GM23248 (cell line): ENCODE results near the gene MSX2. TPM values are rescaled to one million over a fixed set of nuclear protein-coding genes. Genes with fewer than 3 reads are reported as not detected.
A peak's percentile ranks its signal among the peaks of the same experiment; 100 is the strongest.

Source experiments
- DNase-seq: peaks from one replicate; pipeline ENCODE4 v3.0.0-alpha.2; 2015
- H2AFZ ChIP-seq: fragments of 200-600 bp; sonication (generic); 2 replicates; pipeline ENCODE4 v1.6.1; 2016; ENCODE audit warnings: antibody characterized with exemption
- H3F3A ChIP-seq: fragments of 200-600 bp; sonication (generic); 2 replicates; pipeline ENCODE4 v1.6.1; 2016; ENCODE audit warnings: mild to moderate bottlenecking, antibody characterized with exemption, mixed run types; ENCODE audit not compliant: insufficient read depth
- H3K27ac ChIP-seq: fragments of 200-600 bp; sonication (generic); 2 replicates; pipeline ENCODE4 v1.5.1; 2016; ENCODE audit warnings: mild to moderate bottlenecking
- H3K27me3 ChIP-seq: fragments of 200-600 bp; sonication (generic); replicated peaks from 2 replicates; pipeline ENCODE4 v1.6.1; 2016; ENCODE audit warnings: mild to moderate bottlenecking; ENCODE audit not compliant: insufficient read depth
- H3K36me3 ChIP-seq: fragments of 200-600 bp; sonication (generic); 2 replicates; pipeline ENCODE4 v1.6.1; 2016; ENCODE audit warnings: low read depth, mild to moderate bottlenecking
- H3K4me1 ChIP-seq: fragments of 200-600 bp; sonication (generic); 2 replicates; pipeline ENCODE4 v1.6.1; 2016; ENCODE audit warnings: mild to moderate bottlenecking; ENCODE audit not compliant: insufficient read depth
- H3K4me2 ChIP-seq: fragments of 200-600 bp; sonication (generic); one replicate; pipeline ENCODE4 v1.6.1; 2016; ENCODE audit warnings: mild to moderate bottlenecking; ENCODE audit not compliant: unreplicated experiment
- H3K4me3 ChIP-seq: fragments of 200-600 bp; sonication (generic); 2 replicates; pipeline ENCODE4 v1.5.1; 2016; ENCODE audit warnings: mild to moderate bottlenecking
- H3K79me2 ChIP-seq: fragments of 200-600 bp; sonication (generic); 2 replicates; pipeline ENCODE4 v1.6.1; 2016; ENCODE audit warnings: mild to moderate bottlenecking; ENCODE audit not compliant: insufficient read depth
- H3K9ac ChIP-seq: fragments of 200-600 bp; sonication (generic); 2 replicates; pipeline ENCODE4 v1.6.1; 2016; ENCODE audit warnings: mild to moderate bottlenecking
- H3K9me2 ChIP-seq: fragments of 200-600 bp; sonication (generic); 2 replicates; pipeline ENCODE4 v1.6.1; 2016; ENCODE audit warnings: mixed run types, mild to moderate bottlenecking, moderate library complexity; ENCODE audit not compliant: insufficient read depth
- H3K9me3 ChIP-seq: fragments of 200-600 bp; sonication (generic); one replicate; pipeline ENCODE4 v1.6.1; 2017; ENCODE audit warnings: low read depth
- H4K20me1 ChIP-seq: fragments of 200-600 bp; sonication (generic); 2 replicates; pipeline ENCODE4 v1.6.0; 2016; ENCODE audit not compliant: insufficient read depth
- EZH2 ChIP-seq: fragments of 200-600 bp; sonication (generic); IDR thresholded peaks from 2 replicates; pipeline ENCODE4 v1.6.1; 2018; ENCODE audit warnings: antibody characterized with exemption, mild to moderate bottlenecking; ENCODE audit not compliant: insufficient read depth, poor library complexity, severe bottlenecking
- EZH2phosphoT487 ChIP-seq: fragments of 200-600 bp; sonication (generic); IDR thresholded peaks from 2 replicates; pipeline ENCODE4 v1.6.1; 2018; ENCODE audit warnings: antibody characterized with exemption, moderate library complexity, mild to moderate bottlenecking, low read depth; ENCODE audit not compliant: insufficient read depth
- WGBS, 2 experiments: methylation state at CpG; one replicate each; pipeline ENCODE4 v1.1.6; 2015 to 2017; ENCODE audit warnings: low lambda C conversion rate in 2 of 2, low coverage in 1 of 2; ENCODE audit errors: missing lambda C conversion rate in 2 of 2; 5-methylcytosine and 5-hydroxymethylcytosine counted together
- in situ Hi-C: fragments of 300-500 bp; cut with MboI; formaldehyde crosslinking; loops from 2 replicates; pipeline ENCODE4 v1.15.0; 2020
- polyA plus RNA-seq: library from polyadenylated mRNA; unstranded; fragments of >200 nt; fragmentation: Nextera tagmentation; extraction: Ambion mirVana; gene quantifications from 2 replicates; pipeline ENCODE4 v1.2.1, GENCODE V29; 2016
- total RNA-seq: library from RNA; depleted of rRNA; stranded (reverse); fragments of >200 nt; shearing (Covaris generic); gene quantifications from 2 replicates; pipeline ENCODE4 v1.2.3, GENCODE V29; 2014

MSX2 gene
- total and polyA plus RNA-seq, 2 experiments from 2014 or later = 2.4 TPM

GRCh38 chr5:174736331-174736721 lies 11.9 kb downstream of the MSX2 start:
- no peaks in the 10 kb centered on the region for H3F3A ChIP-seq
- H3K9me3 ChIP-seq = no peaks in the 10 kb centered on the region
- peak overlapping the region; percentile 43 for H3K4me2 ChIP-seq
- peak overlapping the region; percentile 54 for H2AFZ ChIP-seq
- peaks cover 21% of the 10 kb centered on the region for H3K4me1 ChIP-seq
- TF ChIP-seq EZH2 (no peak), EZH2phosphoT487 (no peak)
- H3K9ac ChIP-seq = no peak overlapping the region
- H3K4me3 ChIP-seq = peak overlapping the region; percentile 58; the same call in 1 of the 2 replicates
- in situ Hi-C loops = no loop called here
- no peaks in the 10 kb centered on the region for H4K20me1 ChIP-seq
- peak; percentile 94 for DNase-seq
- no peaks in the 10 kb centered on the region for H3K36me3 ChIP-seq
- WGBS, 2 experiments = 20 to 21% methylated on average over 4 of the region's 4 CpGs
- peak overlapping the region; percentile 38; the same call in 1 of the 2 replicates for H3K27ac ChIP-seq
- peaks cover 35% of the 10 kb centered on the region for H3K27me3 ChIP-seq
- no peaks in the 10 kb centered on the region for H3K79me2 ChIP-seq
- no peaks in the 10 kb centered on the region for H3K9me2 ChIP-seq

- H3K4me1 ChIP-seq = peaks cover 21% of the 10 kb centered on the region
- no peaks in the 10 kb centered on the region for H3K36me3 ChIP-seq
- H2AFZ ChIP-seq = peak overlapping the region; percentile 54; the same call in 1 of the 2 replicates
- H3K9ac ChIP-seq = no peak overlapping the region; the same call in 1 of the 2 replicates
- H3F3A ChIP-seq = no peaks in the 10 kb centered on the region
- no peak overlapping the region for H3K4me3 ChIP-seq
- H3K9me2 ChIP-seq = no peaks in the 10 kb centered on the region
- H4K20me1 ChIP-seq = no peaks in the 10 kb centered on the region
- DNase-seq = no peak
- peak overlapping the region; percentile 38 for H3K27ac ChIP-seq
- no peaks in the 10 kb centered on the region for H3K9me3 ChIP-seq
- TF ChIP-seq EZH2phosphoT487 = no peak
- TF ChIP-seq EZH2 = no peak
- peaks cover 31% of the 10 kb centered on the region for H3K27me3 ChIP-seq
- 100% methylated on average over 1 of the region's 1 CpG for WGBS, 2 experiments
- peak overlapping the region; percentile 43 for H3K4me2 ChIP-seq
- H3K79me2 ChIP-seq = no peaks in the 10 kb centered on the region
- in situ Hi-C loops = no loop called here
Measured at GRCh38 chr5:174736777-174737176, 12.4 kb downstream of the MSX2 start.

GRCh38 chr5:174737330-174737729 lies 12.9 kb downstream of the MSX2 start:
- Histone ChIP-seq H3K27ac (no peak overlapping the region), H3K9me3 (no peaks in the 10 kb centered on the region), H3K9ac (no peak overlapping the region), H3K4me3 (no peak overlapping the region), H3K36me3 (no peaks in the 10 kb centered on the region), H2AFZ (no peak overlapping the region), H3K4me1 (peaks cover 21% of the 10 kb centered on the region), H3K27me3 (peaks cover 25% of the 10 kb centered on the region), H3F3A (no peaks in the 10 kb centered on the region), H3K4me2 (no peak overlapping the region), H3K79me2 (no peaks in the 10 kb centered on the region), H3K9me2 (no peaks in the 10 kb centered on the region), H4K20me1 (no peaks in the 10 kb centered on the region)
- 44 to 47% methylated on average over 12 to 15 of the region's 15 CpGs for WGBS, 2 experiments
- peak; percentile 35 for DNase-seq
- in situ Hi-C loops = no loop called here
- TF ChIP-seq EZH2 (no peak), EZH2phosphoT487 (no peak)

GRCh38 chr5:174741352-174741751 lies 17.0 kb downstream of the MSX2 start:
- Histone ChIP-seq H4K20me1 (no peaks in the 10 kb centered on the region), H3K4me3 (no peak overlapping the region), H3K27me3 (no peaks in the 10 kb centered on the region), H3K9me2 (no peaks in the 10 kb centered on the region), H3K79me2 (no peaks in the 10 kb centered on the region), H2AFZ (no peak overlapping the region), H3K27ac (no peak overlapping the region), H3K4me2 (no peak overlapping the region), H3K36me3 (no peaks in the 10 kb centered on the region), H3K9ac (no peak overlapping the region), H3K4me1 (peaks cover 8% of the 10 kb centered on the region), H3F3A (no peaks in the 10 kb centered on the region), H3K9me3 (no peaks in the 10 kb centered on the region)
- no peak for TF ChIP-seq EZH2
- no peak for TF ChIP-seq EZH2phosphoT487
- DNase-seq = no peak
- WGBS, 2 experiments = 42 to 43% methylated on average over 5 of the region's 5 CpGs
- in situ Hi-C loops = no loop called here

GRCh38 chr5:174744896-174745295 lies 20.5 kb downstream of the MSX2 start:
- no peaks in the 10 kb centered on the region for H3K36me3 ChIP-seq
- in situ Hi-C loops = no loop called here
- H3K9ac ChIP-seq = no peak overlapping the region
- WGBS, 2 experiments = 9 to 17% methylated on average over 2 of the region's 2 CpGs
- TF ChIP-seq EZH2 (no peak), EZH2phosphoT487 (no peak)
- H3F3A ChIP-seq = no peaks in the 10 kb centered on the region
- H3K4me1 ChIP-seq = no peaks in the 10 kb centered on the region
- H4K20me1 ChIP-seq = no peaks in the 10 kb centered on the region
- peak; percentile 27 for DNase-seq
- peaks cover 15% of the 10 kb centered on the region for H3K27me3 ChIP-seq
- H3K9me2 ChIP-seq = no peaks in the 10 kb centered on the region
- no peak overlapping the region for H3K4me3 ChIP-seq
- H2AFZ ChIP-seq = no peak overlapping the region
- no peaks in the 10 kb centered on the region for H3K9me3 ChIP-seq
- H3K79me2 ChIP-seq = no peaks in the 10 kb centered on the region
- H3K4me2 ChIP-seq = no peak overlapping the region
- no peak overlapping the region for H3K27ac ChIP-seq
